GM12872 (cell line): Measurements from ENCODE around the gene GZMM.

ENCODE experiments used
- CTCF ChIP-seq: IDR thresholded peaks from 3 replicates; pipeline ENCODE4 v1.5.1; 2011; ENCODE audit warnings: low read depth, mild to moderate bottlenecking, low read length, moderate library complexity; ENCODE audit not compliant: insufficient read depth

GZMM gene

GRCh38 chr19:525857-526419, 17.9 kb upstream of the GZMM start:
- TF ChIP-seq CTCF, result no peak

DNA sequence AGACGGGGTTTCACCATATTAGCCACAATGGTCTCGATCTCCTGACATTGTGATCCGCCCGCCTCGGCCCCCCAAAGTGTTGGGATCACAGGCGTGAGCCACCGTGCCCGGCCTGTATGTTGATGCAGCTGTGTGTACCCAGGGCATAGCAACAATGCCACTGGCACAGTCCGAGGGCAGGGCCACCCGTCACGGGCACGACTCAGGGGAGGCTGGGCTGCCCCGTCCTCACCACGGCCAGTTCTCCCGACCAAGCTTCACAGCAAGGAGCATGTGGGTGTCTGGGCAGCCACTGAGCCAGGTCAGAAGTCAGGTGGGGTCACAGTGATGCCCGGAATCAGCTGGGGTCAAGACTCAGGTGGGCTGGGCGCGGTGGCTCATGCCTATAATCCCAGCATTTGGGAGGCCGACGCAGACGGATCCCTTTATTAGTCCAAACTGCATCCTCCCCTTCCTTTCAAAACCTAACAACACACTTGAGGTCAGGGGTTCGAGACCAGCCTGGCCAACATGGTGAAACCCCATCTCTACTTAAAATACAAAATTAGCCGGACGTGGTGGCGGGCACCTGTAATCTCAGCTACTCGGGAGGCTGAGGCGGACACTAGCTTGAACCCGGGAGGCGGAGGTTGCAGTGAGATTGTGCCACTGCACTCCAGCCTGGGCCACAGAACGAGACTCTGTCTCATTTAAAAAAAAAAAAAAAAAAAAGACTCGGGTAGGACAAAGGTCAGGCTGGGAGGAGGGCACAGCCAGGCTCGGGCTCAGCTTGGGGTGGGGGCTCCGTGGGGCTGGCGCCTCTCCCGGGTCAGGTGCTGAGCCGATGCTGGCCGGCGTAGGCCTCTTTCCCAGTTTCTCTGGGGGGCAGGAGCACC, 13.5 kb upstream of the GZMM start:
- TF ChIP-seq CTCF, result no peak

- 0 out of 3 replicates have a peak, but pooled peaks have one; percentile 15 for TF ChIP-seq CTCF
Observed at GRCh38 chr19:531009-531752, 12.7 kb upstream of the GZMM start.

DNA sequence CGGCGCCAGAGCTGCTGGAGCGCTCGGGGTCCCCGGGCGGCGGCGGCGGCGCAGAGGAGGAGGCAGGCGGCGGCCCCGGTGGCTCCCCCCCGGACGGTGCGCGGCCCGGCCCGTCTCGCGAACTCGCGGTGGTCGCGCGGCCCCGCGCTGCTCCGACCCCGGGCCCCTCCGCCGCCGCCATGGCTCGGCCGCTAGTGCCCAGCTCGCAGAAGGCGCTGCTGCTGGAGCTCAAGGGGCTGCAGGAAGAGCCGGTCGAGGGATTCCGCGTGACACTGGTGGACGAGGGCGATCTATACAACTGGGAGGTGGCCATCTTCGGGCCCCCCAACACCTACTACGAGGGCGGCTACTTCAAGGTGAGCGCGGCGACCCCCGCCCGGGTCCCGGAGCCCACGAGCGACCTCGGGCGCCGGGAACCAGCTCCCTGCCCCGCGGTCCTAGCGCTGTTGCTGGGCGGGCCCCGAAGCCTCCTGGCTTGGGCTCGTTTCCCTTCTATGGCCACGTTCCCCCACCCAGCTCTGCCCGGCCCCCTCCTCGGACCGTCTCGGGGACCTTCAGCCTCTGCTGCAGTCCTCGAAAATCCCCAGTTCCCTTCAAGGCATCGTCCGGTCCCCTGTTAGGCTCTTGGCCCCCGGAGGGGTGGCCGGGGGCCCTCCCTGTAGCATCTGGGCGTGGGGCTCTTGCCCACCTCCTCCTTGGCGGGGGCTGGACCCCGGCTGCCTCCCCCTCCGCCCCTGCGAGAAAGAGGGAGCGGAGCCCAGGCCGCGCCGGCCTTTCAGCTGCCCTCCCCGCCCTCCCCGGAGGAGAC, 11.9 kb upstream of the GZMM start, which contains the start of gene CDC34:
Gene CDC34, plus strand, starts transcription at position 8 of the 808 bp plus-strand sequence. Its CDS starts 172 bp downstream, at position 180.
- no peak for TF ChIP-seq CTCF

DNA sequence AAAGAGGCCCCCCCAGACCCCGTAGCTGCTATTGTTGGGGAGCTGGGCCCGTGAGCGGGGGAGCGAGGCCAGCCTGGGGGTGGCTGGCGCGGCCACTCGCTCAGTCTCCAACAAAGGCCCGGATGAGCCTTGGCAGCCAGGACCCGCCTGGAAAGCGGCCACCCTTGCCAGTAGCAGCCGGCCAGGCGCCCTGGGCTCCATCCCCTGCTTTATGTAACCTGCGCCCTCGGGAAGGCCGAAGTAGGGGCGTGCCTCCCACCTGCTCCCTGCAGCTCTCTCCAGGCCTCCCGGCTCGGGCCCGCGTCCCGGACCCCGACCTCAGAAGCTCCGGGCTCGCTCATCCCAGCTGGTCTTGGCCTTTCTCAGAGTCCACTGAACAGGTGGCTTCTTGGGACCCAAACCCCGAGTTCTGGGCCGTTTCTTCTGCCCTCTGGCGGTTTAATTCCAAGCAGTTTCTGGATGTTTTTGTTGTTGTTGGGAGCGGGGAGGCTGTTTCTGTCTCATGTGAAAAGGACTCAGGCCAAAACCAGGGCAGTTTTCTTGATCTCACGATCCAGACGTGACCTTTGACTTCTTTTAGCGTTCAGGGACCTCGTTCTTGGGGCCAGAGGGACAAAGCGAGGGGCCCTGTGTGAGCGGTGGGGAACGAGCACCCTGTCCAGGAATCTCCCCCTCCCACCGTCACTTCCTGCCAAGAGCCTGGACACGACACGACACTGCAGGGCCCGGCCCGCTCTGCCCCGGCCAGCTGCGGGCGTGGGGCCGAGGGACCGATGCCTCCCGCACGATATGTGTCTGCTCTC, 11.1 kb upstream of the GZMM start:
- peak; percentile 50 for TF ChIP-seq CTCF

DNA sequence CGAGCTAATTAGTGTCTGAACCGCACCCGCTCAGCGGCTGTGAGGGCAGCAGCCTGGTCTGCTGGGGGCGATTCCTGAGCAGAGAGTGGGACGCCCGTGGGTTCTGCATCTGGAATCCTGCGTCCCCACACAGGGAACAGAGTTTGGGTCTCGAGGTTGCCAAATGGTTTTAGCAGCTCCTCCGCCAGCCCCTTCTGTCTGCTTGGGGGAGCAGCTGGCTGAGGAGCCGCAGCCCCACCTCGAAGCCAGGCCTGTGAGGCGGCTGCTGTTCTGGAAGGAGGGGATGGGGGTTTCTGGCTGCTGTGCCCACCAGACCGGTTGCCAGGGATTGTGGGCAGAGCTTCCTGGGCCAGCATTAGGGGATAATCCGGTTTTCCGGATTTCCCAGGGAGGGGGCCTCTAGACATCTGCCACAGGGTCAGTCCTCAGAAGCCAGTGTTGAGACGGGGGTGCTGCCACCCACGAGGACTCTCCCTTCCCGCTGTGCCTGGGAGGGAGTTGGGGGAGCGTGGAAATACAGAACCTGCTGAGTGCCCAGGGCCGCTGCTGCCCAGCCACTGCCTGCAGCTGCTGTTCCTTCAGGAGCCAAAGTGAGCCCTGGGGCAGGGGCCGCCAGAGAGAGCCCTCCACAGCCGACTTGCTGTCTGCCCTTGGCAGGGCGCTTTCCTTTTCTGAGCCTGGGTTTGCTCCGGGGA, 10.3 kb upstream of the GZMM start:
- TF ChIP-seq CTCF, result no peak
